ENCODE measurements around the gene RBM19.

RBM19 gene

DNA sequence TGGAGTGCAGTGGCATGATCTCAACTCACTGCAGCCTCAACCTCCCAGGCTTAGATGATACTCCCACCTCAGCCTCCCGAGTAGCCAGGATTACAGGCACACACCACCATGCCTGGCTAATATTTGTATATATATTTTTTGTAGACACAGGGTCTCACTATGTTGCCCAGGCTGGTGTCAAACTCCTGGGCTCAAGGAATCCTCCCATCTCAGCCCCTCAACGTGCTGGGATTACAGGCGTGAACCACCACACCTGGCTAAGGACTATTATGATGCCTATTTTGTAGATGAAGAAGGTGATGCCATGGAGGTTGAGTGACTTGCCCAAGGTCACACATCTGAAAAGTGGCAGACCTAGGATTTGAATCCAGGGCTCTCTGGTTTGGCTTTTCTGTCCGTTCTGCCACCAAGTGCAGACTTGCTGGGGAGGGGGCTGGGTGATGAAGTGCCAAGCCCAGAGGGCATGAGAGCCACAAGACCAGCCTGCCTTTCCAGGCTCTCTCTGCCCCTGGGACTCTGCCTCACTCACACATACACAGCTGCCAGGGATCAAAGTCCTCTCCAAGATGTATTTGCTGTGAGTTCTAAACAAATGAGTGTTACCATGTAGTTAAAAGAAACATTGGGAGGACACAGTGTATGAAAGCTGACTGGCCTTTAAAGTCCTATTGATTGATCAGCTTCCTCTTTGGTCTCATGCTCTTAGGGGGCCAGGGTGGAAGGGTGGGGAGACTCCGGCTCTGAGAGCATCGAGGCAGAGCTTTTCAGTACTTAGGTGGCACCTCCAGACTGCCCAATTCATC is 21.3 kb upstream of the RBM19 start:
- no peak for TF ChIP-seq FOXP2 (optimal IDR thresholded peaks at IDR 0.05; ENCODE audit: borderline replicate concordance, extremely low read depth, extremely low read length, insufficient read depth)
- TF ChIP-seq, protein P1, sequence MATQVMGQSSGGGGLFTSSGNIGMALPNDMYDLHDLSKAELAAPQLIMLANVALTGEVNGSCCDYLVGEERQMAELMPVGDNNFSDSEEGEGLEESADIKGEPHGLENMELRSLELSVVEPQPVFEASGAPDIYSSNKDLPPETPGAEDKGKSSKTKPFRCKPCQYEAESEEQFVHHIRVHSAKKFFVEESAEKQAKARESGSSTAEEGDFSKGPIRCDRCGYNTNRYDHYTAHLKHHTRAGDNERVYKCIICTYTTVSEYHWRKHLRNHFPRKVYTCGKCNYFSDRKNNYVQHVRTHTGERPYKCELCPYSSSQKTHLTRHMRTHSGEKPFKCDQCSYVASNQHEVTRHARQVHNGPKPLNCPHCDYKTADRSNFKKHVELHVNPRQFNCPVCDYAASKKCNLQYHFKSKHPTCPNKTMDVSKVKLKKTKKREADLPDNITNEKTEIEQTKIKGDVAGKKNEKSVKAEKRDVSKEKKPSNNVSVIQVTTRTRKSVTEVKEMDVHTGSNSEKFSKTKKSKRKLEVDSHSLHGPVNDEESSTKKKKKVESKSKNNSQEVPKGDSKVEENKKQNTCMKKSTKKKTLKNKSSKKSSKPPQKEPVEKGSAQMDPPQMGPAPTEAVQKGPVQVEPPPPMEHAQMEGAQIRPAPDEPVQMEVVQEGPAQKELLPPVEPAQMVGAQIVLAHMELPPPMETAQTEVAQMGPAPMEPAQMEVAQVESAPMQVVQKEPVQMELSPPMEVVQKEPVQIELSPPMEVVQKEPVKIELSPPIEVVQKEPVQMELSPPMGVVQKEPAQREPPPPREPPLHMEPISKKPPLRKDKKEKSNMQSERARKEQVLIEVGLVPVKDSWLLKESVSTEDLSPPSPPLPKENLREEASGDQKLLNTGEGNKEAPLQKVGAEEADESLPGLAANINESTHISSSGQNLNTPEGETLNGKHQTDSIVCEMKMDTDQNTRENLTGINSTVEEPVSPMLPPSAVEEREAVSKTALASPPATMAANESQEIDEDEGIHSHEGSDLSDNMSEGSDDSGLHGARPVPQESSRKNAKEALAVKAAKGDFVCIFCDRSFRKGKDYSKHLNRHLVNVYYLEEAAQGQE (IDR thresholded peaks at IDR 0.05; ENCODE audit: insufficient read depth in 1 of 2, low read depth in 2 of 2, low read length in 2 of 2): no peak
- no peak for TF ChIP-seq TAF1 (IDR thresholded peaks at IDR 0.05; ENCODE audit: borderline replicate concordance, insufficient read depth, low read length)
- no peak for TF ChIP-seq POLR2AphosphoS5 (IDR thresholded peaks at IDR 0.05; ENCODE audit: low read depth, low read length)
- TF ChIP-seq SIN3A (IDR thresholded peaks at IDR 0.05; ENCODE audit: borderline replicate concordance, insufficient read depth, low read length): no peak

DNA sequence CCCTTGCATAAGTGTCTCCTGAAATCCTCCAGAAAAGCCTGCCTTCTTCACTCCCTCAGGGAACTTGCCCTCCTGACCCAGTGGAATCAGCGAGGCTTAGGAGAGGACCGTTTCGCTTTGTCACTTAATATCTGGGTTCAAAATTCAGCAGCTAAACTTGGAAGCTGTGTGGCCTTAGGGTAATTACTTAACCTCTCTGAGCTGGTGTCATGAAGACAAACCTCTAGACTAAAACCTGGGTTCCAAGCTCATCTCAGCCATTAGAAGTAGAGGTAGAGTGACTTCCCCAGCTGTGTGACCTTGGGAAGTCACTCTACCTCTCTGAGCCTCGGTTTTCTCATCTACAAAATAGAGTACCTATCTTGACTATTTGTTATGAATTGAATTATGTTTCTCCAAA is 18.3 kb upstream of the RBM19 start:
- TF ChIP-seq TAF1 (IDR thresholded peaks at IDR 0.05; ENCODE audit: borderline replicate concordance, insufficient read depth, low read length) (no peak), SIN3A (IDR thresholded peaks at IDR 0.05; ENCODE audit: borderline replicate concordance, insufficient read depth, low read length) (no peak), FOXP2 (optimal IDR thresholded peaks at IDR 0.05; ENCODE audit: borderline replicate concordance, extremely low read depth, extremely low read length, insufficient read depth) (no peak), POLR2AphosphoS5 (IDR thresholded peaks at IDR 0.05; ENCODE audit: low read depth, low read length) (no peak)
- TF ChIP-seq, protein P1 (IDR thresholded peaks at IDR 0.05; ENCODE audit: insufficient read depth in 1 of 2, low read depth in 2 of 2, low read length in 2 of 2): no peak

DNA sequence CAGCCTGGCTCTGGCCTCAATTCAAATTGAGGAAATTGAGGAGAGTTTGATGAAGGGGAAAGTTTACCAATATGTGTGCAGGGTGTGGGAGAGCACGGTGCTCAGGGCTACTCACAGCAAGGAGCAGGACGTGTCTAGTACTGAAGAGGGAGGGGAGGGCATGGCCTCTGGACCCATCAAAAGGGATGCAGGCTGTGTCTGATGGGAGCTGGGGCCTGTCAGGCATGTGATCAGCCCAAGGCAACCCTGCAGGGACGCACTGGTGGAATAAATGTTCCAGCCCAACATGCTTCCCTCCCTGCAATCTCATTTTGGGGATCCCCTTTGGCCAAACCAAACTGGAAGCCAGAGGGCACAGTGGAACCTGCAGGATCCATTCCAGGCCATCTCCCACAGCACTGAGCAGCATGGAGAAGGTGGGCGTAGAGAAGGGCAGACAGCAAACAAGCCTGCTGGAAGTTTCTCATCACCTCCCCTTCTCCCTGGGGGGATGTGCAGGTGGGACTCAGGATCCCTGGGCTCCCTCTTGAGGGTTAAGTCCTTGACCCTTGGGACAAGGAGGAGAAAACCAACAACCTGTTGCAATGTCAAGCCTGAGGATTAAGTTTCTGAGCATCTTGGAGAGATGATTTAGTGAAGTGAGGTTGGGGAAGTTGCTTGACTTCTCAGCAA is 17.8 kb upstream of the RBM19 start:
- TF ChIP-seq TAF1 (IDR thresholded peaks at IDR 0.05; ENCODE audit: borderline replicate concordance, insufficient read depth, low read length): no peak
- no peak for TF ChIP-seq FOXP2 (optimal IDR thresholded peaks at IDR 0.05; ENCODE audit: borderline replicate concordance, extremely low read depth, extremely low read length, insufficient read depth)
- no peak for TF ChIP-seq POLR2AphosphoS5 (IDR thresholded peaks at IDR 0.05; ENCODE audit: low read depth, low read length)
- TF ChIP-seq, protein P1 (IDR thresholded peaks at IDR 0.05; ENCODE audit: insufficient read depth in 1 of 2, low read depth in 2 of 2, low read length in 2 of 2): no peak
- no peak for TF ChIP-seq SIN3A (IDR thresholded peaks at IDR 0.05; ENCODE audit: borderline replicate concordance, insufficient read depth, low read length)

DNA sequence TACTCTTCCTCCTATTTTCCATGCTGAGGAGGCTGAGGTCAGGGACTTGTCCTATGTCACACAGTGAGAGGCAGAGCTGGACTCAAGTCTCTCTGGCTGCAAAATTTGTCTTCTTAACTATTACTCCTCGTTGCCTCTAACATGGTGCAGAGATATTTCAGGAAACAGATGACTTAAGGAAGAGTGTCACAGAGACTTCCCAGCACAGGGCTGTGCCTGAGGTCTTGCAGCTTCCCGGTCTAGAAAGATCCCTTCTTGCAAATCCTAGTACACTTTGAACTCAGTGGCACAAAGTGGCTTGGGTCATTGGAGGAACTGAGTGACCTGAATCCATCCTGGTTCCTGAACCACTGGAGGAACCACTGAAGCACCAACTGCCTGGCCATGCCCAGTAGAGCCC is 17.1 kb upstream of the RBM19 start:
- TF ChIP-seq POLR2AphosphoS5 (IDR thresholded peaks at IDR 0.05; ENCODE audit: low read depth, low read length): no peak

DNA sequence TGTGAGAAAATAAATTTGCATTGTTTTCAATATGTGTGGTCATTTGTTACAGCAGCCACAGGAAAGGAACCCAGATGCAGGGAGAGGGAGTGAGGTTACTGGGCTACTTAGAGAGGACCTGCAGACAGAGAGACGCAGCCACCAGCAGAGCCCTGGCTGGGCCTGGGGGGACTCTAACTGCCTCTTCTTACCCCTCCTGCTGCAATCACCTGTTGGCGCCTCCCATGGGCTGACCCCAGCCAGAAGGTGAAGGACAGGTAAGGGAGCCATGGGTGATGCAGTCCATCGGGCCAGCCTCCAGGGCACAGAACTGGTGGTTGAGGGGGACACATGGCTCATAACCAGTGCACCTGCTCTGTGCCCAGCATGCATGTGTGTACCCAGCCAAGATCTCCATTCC is 15.8 kb upstream of the RBM19 start:
- TF ChIP-seq POLR2AphosphoS5 (IDR thresholded peaks at IDR 0.05; ENCODE audit: low read depth, low read length) (no peak), TAF1 (IDR thresholded peaks at IDR 0.05; ENCODE audit: borderline replicate concordance, insufficient read depth, low read length) (no peak), SIN3A (IDR thresholded peaks at IDR 0.05; ENCODE audit: borderline replicate concordance, insufficient read depth, low read length) (no peak), FOXP2 (optimal IDR thresholded peaks at IDR 0.05; ENCODE audit: borderline replicate concordance, extremely low read depth, extremely low read length, insufficient read depth) (no peak)
- TF ChIP-seq, protein P1 (IDR thresholded peaks at IDR 0.05; ENCODE audit: insufficient read depth in 1 of 2, low read depth in 2 of 2, low read length in 2 of 2): no peak

Data from PFSK-1 (cell line).